HEK293 (cell line): ENCODE measurements around the gene SDC1.

ENCODE experiments used
- TCF7L2 ChIP-seq: IDR thresholded peaks from 2 replicates; pipeline ENCODE4 v1.6.1; 2011; ENCODE audit warnings: low read depth, mild to moderate bottlenecking, inconsistent platforms, low read length, moderate library complexity, borderline replicate concordance
- ZEB2 ChIP-seq: fragments of 450-650 bp; formaldehyde crosslinking; IDR thresholded peaks from 2 replicates; pipeline ENCODE4 v1.5.1; 2016; ENCODE audit warnings: missing biosample characterization, missing genetic modification characterization
- ZFHX2 ChIP-seq: fragments of 450-650 bp; formaldehyde crosslinking; conservative IDR thresholded peaks from 2 replicates; pipeline ENCODE4 v1.5.1; 2016; ENCODE audit warnings: missing biosample characterization, missing genetic modification characterization
- ZNF114 ChIP-seq: fragments of 450-650 bp; formaldehyde crosslinking; IDR thresholded peaks from 2 replicates; pipeline ENCODE4 v1.5.0; 2017; ENCODE audit warnings: missing biosample characterization, missing genetic modification characterization
- ZNF121 ChIP-seq: fragments of 450-650 bp; formaldehyde crosslinking; IDR thresholded peaks from 2 replicates; pipeline ENCODE4 v1.5.1; 2016; ENCODE audit warnings: missing biosample characterization, missing genetic modification characterization
- ZNF169 ChIP-seq: fragments of 450-650 bp; formaldehyde crosslinking; IDR thresholded peaks from 2 replicates; pipeline ENCODE4 v1.5.1; 2016; ENCODE audit warnings: missing biosample characterization, missing genetic modification characterization
- ZNF324 ChIP-seq: fragments of 450-650 bp; formaldehyde crosslinking; IDR thresholded peaks from 2 replicates; pipeline ENCODE4 v1.5.1; 2016; ENCODE audit warnings: missing biosample characterization, missing genetic modification characterization
- ZNF335 ChIP-seq: fragments of 450-650 bp; formaldehyde crosslinking; conservative IDR thresholded peaks from 2 replicates; pipeline ENCODE4 v1.5.1; 2016; ENCODE audit warnings: missing biosample characterization, missing genetic modification characterization
- ZNF610 ChIP-seq: fragments of 450-650 bp; formaldehyde crosslinking; IDR thresholded peaks from 2 replicates; pipeline ENCODE4 v1.5.1; 2016; ENCODE audit warnings: missing biosample characterization, missing genetic modification characterization, borderline replicate concordance
- TF ChIP-seq, protein P1 (sequence below): fragments of 450-650 bp; formaldehyde crosslinking; IDR thresholded peaks from 2 replicates; pipeline ENCODE4 v1.5.1; 2016; ENCODE audit warnings: missing biosample characterization, missing genetic modification characterization
- TF ChIP-seq, protein P2 (sequence below): fragments of 450-650 bp; formaldehyde crosslinking; IDR thresholded peaks from 2 replicates; pipeline ENCODE4 v1.5.1; 2016; ENCODE audit warnings: missing biosample characterization, missing genetic modification characterization

DNA sequence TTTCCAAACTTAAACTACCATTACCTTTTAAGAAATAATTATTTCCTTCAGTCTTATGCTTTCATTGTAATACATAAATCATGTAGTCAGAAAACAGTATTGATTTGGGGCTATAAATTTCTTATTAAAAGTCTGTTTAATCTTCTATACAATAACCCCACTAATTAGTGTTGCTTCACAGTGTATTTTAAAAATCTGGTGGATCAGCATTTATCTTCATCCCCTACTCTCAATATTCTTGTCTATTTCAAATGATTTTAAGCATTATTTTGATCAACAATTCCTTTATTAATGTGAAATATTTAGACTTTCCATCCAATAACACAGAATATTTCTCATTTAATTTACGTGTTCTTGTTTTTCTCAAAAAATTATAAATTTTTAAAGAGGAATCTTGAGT lies 32.5 kb upstream of the SDC1 start:
- TF ChIP-seq, protein P1, sequence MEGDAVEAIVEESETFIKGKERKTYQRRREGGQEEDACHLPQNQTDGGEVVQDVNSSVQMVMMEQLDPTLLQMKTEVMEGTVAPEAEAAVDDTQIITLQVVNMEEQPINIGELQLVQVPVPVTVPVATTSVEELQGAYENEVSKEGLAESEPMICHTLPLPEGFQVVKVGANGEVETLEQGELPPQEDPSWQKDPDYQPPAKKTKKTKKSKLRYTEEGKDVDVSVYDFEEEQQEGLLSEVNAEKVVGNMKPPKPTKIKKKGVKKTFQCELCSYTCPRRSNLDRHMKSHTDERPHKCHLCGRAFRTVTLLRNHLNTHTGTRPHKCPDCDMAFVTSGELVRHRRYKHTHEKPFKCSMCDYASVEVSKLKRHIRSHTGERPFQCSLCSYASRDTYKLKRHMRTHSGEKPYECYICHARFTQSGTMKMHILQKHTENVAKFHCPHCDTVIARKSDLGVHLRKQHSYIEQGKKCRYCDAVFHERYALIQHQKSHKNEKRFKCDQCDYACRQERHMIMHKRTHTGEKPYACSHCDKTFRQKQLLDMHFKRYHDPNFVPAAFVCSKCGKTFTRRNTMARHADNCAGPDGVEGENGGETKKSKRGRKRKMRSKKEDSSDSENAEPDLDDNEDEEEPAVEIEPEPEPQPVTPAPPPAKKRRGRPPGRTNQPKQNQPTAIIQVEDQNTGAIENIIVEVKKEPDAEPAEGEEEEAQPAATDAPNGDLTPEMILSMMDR (tag by site-specific recombination) = no peak
- no peak for TF ChIP-seq TCF7L2
- no peak for TF ChIP-seq ZNF335
- TF ChIP-seq ZNF610 (tag by site-specific recombination) = no peak
- no peak for TF ChIP-seq ZNF114
- no peak for TF ChIP-seq ZNF324
- TF ChIP-seq, protein P2, sequence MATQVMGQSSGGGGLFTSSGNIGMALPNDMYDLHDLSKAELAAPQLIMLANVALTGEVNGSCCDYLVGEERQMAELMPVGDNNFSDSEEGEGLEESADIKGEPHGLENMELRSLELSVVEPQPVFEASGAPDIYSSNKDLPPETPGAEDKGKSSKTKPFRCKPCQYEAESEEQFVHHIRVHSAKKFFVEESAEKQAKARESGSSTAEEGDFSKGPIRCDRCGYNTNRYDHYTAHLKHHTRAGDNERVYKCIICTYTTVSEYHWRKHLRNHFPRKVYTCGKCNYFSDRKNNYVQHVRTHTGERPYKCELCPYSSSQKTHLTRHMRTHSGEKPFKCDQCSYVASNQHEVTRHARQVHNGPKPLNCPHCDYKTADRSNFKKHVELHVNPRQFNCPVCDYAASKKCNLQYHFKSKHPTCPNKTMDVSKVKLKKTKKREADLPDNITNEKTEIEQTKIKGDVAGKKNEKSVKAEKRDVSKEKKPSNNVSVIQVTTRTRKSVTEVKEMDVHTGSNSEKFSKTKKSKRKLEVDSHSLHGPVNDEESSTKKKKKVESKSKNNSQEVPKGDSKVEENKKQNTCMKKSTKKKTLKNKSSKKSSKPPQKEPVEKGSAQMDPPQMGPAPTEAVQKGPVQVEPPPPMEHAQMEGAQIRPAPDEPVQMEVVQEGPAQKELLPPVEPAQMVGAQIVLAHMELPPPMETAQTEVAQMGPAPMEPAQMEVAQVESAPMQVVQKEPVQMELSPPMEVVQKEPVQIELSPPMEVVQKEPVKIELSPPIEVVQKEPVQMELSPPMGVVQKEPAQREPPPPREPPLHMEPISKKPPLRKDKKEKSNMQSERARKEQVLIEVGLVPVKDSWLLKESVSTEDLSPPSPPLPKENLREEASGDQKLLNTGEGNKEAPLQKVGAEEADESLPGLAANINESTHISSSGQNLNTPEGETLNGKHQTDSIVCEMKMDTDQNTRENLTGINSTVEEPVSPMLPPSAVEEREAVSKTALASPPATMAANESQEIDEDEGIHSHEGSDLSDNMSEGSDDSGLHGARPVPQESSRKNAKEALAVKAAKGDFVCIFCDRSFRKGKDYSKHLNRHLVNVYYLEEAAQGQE (tag by site-specific recombination) = no peak
- no peak for TF ChIP-seq ZNF121 (tag by site-specific recombination)
- TF ChIP-seq ZFHX2 (tag by site-specific recombination) = no peak
- TF ChIP-seq ZNF169 = no peak
- TF ChIP-seq ZEB2 (tag by site-specific recombination) = no peak
